Endometrial microvascular endothelial cells (primary cell): Measurements from ENCODE around the gene EGFL8. TPM values are rescaled to one million over a fixed set of nuclear protein-coding genes. Genes with fewer than 3 reads are reported as not detected.
"Not testable (repeated sequence)": the region's sequence is repeated elsewhere in the genome, so short reads cannot be mapped to it uniquely, and the experiment has no call there.

Experiments used
- in situ Hi-C: cut with HindIII; loops from 2 replicates; pipeline ENCODE4 v1.10.0; 2017; ENCODE audit warnings: low sequenced_read_pairs, low pct_unique_long_range_greater_than_20kb; ENCODE audit errors: inconsistent ontology term
- total RNA-seq: library from RNA; depleted of rRNA; stranded (reverse); fragments of >200 nt; gene quantifications from one replicate; pipeline ENCODE4 v1.2.3, GENCODE V29; 2015; ENCODE audit errors: inconsistent ontology term

Gene EGFL8
- total RNA-seq, 1 donor from 2014 or later: 6.6 TPM

GRCh38 chr6:32178547-32179440, 14.4 kb downstream of the EGFL8 start:
- in situ Hi-C loops: no loop called here

DNA sequence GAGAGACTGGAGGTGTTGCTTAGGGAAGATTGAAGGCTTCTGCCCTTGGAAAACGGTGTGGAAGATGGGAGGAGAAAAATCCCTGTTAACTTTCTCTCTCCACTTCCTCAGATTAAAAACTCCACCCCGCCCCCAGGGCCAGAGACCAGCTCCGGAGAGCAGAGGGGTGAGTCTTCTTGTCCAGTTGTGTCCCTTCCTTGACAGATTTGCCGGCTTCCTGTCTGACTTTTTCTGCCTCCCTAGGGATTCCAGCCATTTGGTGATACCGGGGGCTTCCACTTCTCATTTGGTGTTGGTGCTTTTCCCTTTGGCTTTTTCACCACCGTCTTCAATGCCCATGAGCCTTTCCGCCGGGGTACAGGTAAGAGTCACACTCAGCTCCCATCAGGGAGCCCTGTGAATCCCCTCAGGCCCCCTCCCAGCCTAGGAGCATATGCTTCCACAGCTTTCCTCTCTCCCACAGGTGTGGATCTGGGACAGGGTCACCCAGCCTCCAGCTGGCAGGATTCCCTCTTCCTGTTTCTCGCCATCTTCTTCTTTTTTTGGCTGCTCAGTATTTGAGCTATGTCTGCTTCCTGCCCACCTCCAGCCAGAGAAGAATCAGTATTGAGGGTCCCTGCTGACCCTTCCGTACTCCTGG, 15.5 kb downstream of the EGFL8 start:
- in situ Hi-C loops: no loop called here

GRCh38 chr6:32181148-32181702, 16.8 kb downstream of the EGFL8 start:
- in situ Hi-C loops: no loop called here

DNA sequence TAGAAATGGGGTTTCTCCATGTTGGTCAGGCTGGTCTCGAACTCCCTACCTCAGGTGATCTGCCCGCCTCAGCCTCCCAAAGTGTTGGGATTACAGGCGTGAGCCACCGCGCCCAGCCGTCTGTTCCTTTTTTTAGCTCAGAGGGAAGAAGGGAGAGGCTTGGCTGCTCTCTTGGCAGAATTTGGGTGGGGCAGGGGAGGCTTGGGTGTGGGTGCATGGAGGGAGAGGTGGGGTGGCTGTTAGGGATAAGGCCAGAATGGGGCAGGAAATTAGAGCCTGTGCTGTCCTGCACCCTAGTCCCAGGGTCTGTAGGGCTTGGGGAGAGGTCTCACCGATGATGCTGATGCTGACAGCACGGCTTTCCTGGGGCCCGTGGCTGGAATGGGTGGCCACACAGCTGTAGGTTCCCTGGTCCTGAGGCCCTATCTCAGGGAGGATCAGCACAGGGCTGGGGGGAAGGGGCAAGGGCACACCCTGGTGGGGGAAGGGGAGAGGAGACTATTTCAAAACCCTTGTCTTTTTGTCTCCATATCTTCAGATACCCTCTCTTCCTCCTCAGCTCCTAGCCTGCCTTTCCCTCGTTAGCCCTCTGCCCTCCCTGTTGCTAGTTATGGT, 17.6 kb downstream of the EGFL8 start:
- in situ Hi-C loops: no loop called here

DNA sequence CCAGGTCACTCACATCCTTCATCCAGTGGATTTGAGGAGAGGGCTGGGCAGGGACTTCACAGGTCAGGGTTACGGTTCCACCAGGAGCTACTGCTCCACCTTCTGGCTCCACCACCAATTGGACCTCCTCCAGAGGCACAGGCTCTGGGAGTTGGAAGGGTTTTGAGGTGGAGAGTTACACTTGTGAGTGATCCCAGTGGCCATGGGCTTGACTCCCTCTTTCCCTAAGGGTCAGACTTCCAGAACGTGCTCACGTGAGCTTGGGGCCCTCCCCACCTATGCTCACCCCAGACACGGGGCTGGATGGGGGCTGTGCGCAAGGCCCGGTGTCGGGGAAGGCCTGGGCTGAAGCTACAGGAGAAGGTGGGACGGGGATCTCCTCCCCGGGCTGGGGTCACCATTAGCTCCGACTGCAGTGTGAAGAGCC, 18.2 kb downstream of the EGFL8 start:
- in situ Hi-C loops: no loop called here

DNA sequence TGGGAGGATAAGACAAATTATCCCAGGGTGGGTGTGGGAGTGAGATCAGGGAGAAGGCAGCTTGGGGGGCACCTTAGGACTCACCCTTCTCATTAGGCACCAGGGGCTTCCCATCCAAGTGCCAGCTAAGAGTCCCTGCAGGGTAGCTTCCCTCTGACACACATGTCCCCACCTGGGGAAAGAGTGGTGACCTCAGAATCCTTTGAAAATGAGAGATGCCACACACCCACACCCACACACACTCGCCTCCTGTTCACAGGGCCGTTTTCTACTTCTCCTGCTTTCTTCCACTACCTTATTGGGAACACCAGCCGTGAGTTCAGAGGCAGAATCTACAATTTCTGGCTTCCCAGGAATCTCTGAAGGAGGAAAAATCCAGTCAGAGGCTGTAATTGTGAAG, 18.6 kb downstream of the EGFL8 start:
- in situ Hi-C loops: no loop called here

DNA sequence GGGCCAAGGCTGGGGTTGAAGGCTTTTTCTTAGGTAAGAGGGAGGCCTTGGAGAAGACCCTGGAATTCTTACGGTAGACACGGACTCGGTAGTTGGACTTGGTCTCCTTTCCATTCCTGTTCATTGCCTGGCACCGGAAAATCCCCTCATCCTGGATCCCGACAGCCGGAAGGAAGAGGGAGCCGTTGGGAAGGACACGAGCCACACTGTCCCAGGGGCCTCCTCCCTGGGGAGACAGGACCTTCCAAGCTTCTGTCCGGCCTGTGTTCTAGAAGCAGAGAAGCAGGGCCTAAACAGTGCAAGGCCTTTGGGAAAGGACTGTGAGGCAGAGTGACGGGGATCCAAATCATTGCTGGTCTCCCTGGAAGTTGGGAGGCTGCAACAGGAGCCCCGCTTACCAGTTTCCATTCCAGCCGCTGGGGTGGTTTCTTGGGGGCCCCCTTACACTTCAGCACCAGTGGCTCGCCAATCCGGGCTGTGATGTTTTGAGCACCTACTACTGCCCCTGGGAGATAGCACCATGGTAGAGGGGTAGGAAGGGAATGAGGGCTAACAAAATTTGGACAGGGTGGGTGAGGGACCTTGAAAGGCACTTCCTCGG, 19.2 kb downstream of the EGFL8 start:
- in situ Hi-C loops: no loop called here

- in situ Hi-C loops: no loop called here
These were observed 19.8 kb downstream of the EGFL8 start, which contains the start of gene AGER for GRCh38 chr6:32184084-32184640. Gene AGER, minus strand, starts transcription at chr6:32184253. Its CDS starts 31 bp downstream, at chr6:32184222.

DNA sequence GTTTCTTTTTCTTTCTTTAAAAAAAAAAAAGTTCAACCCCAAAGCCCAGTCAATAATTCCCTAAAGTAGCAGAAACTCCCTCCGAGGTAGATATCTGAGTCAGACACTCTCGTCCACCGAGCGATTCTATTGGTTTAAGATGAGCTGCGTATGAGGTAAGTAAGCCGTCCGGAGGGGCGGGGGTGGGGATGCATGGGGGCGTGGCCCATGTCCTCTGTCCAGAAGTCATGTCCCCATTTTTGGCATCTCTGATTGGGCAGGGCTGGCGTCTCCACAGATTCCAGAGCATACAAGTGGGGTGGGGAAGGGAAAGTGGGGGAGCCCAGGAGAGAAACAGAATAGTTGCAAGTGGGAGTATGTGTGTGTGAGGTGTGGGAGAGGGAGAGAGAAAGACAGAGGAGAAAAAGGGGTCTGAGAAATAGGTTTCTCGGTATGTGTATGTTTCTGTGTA, 21.3 kb downstream of the EGFL8 start:
- in situ Hi-C loops: not testable (repeated sequence)

- in situ Hi-C loops: not testable (repeated sequence)
These were observed 21.9 kb downstream of the EGFL8 start for GRCh38 chr6:32186151-32186840.

DNA sequence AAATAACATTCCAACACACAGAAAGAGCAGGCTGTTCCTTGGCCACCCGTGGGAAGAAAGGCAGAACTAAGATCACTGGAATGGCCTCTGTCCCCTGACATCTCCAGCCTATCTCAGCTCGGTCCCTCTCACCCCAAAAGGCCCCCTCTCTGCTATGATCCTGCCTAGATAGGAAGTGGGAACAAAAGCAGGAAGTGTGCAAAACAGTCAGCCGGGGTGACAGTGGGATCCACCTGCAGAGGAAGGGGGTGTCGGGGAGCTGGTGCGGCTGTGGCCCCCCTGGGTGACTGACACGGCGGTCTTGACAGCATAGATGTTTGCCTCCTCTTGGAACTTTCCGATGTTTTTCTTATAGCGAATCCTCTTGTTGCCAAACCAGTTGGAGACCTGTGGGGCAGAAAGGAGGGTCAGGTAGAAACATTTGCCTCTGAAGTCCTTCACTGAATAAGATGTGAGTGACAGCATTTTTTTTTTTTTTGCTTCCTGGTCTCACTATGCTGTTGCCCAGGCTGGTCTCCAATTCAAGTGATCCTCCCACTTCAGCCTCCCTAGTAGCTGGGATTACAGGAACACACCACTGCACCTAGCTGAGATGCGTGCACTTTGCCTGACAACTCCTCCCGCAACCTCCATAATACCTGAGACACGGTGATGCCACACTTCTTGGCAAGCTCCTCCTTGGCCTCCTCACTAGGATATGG, 22.8 kb downstream of the EGFL8 start:
- in situ Hi-C loops: no loop called here

GRCh38 chr6:32187725-32188380, 23.5 kb downstream of the EGFL8 start:
- in situ Hi-C loops: not testable (repeated sequence)

- in situ Hi-C loops: no loop called here
These were observed 24.1 kb downstream of the EGFL8 start for GRCh38 chr6:32188381-32189068.

DNA sequence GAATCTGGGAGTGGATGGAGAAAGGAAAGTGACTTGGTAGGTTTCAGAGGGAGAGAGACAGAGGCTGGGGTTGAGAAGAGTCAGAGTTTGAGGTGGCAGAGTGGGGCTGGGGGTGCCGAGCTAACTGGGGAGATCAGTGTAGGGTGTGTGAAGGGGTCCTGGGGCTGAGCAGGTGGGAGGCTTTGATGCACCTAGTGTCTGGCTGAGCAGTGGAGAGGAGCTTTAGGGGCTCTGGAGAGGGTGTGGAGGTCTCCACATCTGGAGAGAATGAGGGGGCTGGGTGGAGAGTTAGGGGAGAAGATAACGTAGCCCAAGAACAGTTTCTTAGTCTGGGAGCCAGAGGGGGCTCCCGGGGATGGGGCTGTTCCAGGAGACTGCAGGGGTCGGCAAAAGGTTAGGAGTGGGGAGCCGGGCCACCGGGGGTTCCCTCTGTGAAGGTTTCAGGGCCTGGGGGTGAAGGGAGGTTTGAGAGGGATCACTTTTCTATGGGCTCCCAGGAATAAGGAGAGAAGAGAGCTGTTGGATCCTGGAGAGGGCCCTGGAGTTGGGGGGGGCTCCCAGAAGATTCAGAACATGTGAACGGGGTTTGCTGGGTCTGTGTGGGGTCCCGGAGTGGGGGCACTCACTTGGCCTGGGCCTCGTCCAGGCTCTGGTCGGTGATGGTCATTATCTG, 24.8 kb downstream of the EGFL8 start:
- in situ Hi-C loops: no loop called here

- in situ Hi-C loops: no loop called here
These were observed 25.3 kb downstream of the EGFL8 start for GRCh38 chr6:32189742-32190053.
